GM21723 (cell line): ENCODE measurements around the gene UGT2B11.
"Not testable (repeated sequence)": the region's sequence is repeated elsewhere in the genome, so short reads cannot be mapped to it uniquely, and the experiment has no call there.

Experiments
- ATAC-seq: cut with Tn5 transposase; IDR thresholded peaks from one replicate; pipeline ENCODE4 v1.9.1; 2021; ENCODE audit warnings: mild to moderate bottlenecking, moderate library complexity; ENCODE audit not compliant: unreplicated experiment

UGT2B11 gene

GRCh38 chr4:69214716-69215115, at the start of gene UGT2B11:
UGT2B11 (minus strand) TSS chr4:69214748; CDS start chr4:69214722, 26 bp downstream.
- ATAC-seq: no peak

- ATAC-seq: not testable (repeated sequence)
Measured at GRCh38 chr4:69253147-69253772, 38.7 kb upstream of the UGT2B11 start.

GRCh38 chr4:69250884-69251283, 36.3 kb upstream of the UGT2B11 start:
- not testable (repeated sequence) for ATAC-seq

- ATAC-seq: not testable (repeated sequence)
Measured at GRCh38 chr4:69242562-69243240, 28.2 kb upstream of the UGT2B11 start.

- not testable (repeated sequence) for ATAC-seq
Measured at GRCh38 chr4:69241746-69242145, 27.2 kb upstream of the UGT2B11 start.

GRCh38 chr4:69240787-69241186, 26.2 kb upstream of the UGT2B11 start:
- not testable (repeated sequence) for ATAC-seq

GRCh38 chr4:69239557-69240168, 25.1 kb upstream of the UGT2B11 start:
- ATAC-seq: no peak

- ATAC-seq: no peak
Measured at GRCh38 chr4:69239092-69239491, 24.5 kb upstream of the UGT2B11 start.

GRCh38 chr4:69224891-69225290, 10.3 kb upstream of the UGT2B11 start:
- no peak for ATAC-seq

GRCh38 chr4:69223277-69223676, 8.7 kb upstream of the UGT2B11 start:
- not testable (repeated sequence) for ATAC-seq

GRCh38 chr4:69218491-69218890, 3.9 kb upstream of the UGT2B11 start:
- ATAC-seq: not testable (repeated sequence)

- ATAC-seq: no peak
Measured at GRCh38 chr4:69210911-69211310, 3.6 kb downstream of the UGT2B11 start.

- ATAC-seq: not testable (repeated sequence)
Measured at GRCh38 chr4:69198506-69198905, 16.0 kb downstream of the UGT2B11 start.

GRCh38 chr4:69196209-69196965, 18.2 kb downstream of the UGT2B11 start:
- ATAC-seq: no peak

GRCh38 chr4:69194166-69194565, 20.4 kb downstream of the UGT2B11 start:
- no peak for ATAC-seq

GRCh38 chr4:69191905-69192304, 22.6 kb downstream of the UGT2B11 start:
- not testable (repeated sequence) for ATAC-seq

GRCh38 chr4:69190621-69191020, 23.9 kb downstream of the UGT2B11 start:
- not testable (repeated sequence) for ATAC-seq

- not testable (repeated sequence) for ATAC-seq
Measured at GRCh38 chr4:69181519-69182169, 32.9 kb downstream of the UGT2B11 start.

GRCh38 chr4:69179817-69180216, 34.7 kb downstream of the UGT2B11 start:
- not testable (repeated sequence) for ATAC-seq

- not testable (repeated sequence) for ATAC-seq
Measured at GRCh38 chr4:69178751-69179205, 35.8 kb downstream of the UGT2B11 start.
